Epithelial cell of proximal tubule (primary cell): ENCODE results near the gene THOC1. TPM values are rescaled to one million over a fixed set of nuclear protein-coding genes. Genes with fewer than 3 reads are reported as not detected.

Experiments
- DNase-seq: peaks from one replicate; pipeline ENCODE4 v3.0.0-alpha.2; 2011; ENCODE audit warnings: low read depth
- H3K4me3 ChIP-seq: 2 replicates; pipeline ENCODE4 v1.5.1; 2011; ENCODE audit warnings: low read depth, mild to moderate bottlenecking, low read length
- total RNA-seq: library from RNA; depleted of rRNA; stranded (reverse); fragments of >200 nt; gene quantifications from 2 replicates; pipeline ENCODE4 v1.2.3, GENCODE V29; 2015
- TF ChIP-seq, protein P1 (sequence below): conservative IDR thresholded peaks from 2 replicates; pipeline ENCODE4 v1.5.1; 2012; ENCODE audit warnings: low read depth, mild to moderate bottlenecking, low read length

Gene THOC1
- total RNA-seq, 1 donor from 2014 or later, result 30.6 TPM

DNA sequence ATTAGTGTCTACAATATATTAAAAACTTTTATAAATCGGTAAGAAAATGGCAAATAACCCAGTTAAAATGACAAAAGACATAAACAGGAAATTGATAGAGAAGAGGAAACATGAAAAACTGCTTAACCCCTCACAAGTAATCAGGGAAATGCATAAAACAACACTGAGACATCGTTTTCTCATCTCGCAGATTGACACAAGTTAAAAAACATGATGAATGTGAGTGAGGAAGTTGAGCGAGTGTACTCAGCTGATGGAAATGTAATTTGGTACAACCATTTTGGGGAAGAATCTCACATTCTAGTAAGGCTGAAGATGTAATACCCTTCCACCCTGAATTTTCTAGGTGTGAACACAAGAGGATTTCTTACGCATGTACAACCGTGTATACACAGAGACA, 18.0 kb upstream of the THOC1 start:
- DNase-seq, result no peak
- H3K4me3 ChIP-seq, result no peak overlapping the region
- TF ChIP-seq, protein P1, sequence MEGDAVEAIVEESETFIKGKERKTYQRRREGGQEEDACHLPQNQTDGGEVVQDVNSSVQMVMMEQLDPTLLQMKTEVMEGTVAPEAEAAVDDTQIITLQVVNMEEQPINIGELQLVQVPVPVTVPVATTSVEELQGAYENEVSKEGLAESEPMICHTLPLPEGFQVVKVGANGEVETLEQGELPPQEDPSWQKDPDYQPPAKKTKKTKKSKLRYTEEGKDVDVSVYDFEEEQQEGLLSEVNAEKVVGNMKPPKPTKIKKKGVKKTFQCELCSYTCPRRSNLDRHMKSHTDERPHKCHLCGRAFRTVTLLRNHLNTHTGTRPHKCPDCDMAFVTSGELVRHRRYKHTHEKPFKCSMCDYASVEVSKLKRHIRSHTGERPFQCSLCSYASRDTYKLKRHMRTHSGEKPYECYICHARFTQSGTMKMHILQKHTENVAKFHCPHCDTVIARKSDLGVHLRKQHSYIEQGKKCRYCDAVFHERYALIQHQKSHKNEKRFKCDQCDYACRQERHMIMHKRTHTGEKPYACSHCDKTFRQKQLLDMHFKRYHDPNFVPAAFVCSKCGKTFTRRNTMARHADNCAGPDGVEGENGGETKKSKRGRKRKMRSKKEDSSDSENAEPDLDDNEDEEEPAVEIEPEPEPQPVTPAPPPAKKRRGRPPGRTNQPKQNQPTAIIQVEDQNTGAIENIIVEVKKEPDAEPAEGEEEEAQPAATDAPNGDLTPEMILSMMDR, result no peak

DNA sequence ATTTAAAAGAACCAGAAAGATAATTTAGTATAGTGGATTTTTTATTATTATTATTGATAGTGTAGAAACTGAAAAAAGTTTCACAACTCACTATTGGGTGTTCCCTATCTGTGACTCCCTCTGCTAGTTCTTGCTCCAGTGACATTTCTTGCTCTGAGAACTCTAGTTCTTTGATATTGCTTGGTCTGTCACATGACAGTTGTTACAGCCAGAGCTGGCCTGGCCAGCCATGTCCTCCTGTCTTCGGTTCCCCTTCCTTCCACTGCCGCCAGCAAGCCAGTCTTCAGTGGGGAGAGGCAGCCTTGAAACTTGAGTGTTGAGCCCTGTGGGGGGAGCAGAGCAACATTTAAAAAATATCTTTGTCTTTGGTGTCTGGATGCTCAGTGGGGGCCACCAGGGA, 7.6 kb upstream of the THOC1 start:
- no peak overlapping the region for H3K4me3 ChIP-seq
- TF ChIP-seq, protein P1, result no peak
- no peak for DNase-seq

DNA sequence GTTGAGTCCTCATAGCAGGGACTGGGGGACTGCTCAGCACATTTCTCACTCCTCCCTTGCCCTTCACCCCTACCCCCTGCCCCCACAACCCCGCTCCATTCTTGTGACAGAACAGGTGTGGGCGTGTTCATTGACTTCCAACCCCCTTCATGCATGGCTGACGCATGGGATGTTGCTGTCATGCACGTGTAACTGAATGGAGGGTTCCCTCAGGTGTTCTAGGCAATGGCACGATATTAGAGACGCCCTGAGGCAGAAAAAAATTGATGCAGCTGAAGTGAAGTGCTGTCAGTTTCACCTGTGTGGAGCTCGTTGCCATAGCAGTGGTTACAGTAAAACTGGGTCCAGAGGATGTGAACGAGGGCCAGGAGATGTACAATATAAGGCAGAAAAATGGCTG, 6.5 kb upstream of the THOC1 start:
- DNase-seq, result no peak
- no peak overlapping the region for H3K4me3 ChIP-seq
- TF ChIP-seq, protein P1, result no peak

DNA sequence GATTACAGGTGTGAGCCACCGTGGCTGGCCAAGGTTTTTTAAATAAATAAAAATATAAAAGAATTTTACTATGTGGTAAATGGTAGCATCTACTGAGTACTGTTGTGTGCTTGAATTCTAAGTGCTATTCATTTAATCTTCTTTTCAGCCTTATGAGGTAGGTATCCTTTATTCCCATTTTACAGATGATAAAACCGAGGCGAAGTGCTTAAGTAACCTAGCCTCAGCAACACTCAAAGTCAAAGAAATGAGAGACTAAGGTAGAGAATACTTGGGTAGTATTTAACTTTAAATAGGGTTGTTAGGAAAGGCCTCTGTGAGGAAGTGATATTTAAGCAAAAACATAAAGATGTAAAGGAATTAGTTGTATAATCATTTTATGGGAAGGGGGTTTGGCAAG, 5.7 kb upstream of the THOC1 start:
- TF ChIP-seq, protein P1, result no peak
- no peak overlapping the region for H3K4me3 ChIP-seq
- DNase-seq, result no peak

DNA sequence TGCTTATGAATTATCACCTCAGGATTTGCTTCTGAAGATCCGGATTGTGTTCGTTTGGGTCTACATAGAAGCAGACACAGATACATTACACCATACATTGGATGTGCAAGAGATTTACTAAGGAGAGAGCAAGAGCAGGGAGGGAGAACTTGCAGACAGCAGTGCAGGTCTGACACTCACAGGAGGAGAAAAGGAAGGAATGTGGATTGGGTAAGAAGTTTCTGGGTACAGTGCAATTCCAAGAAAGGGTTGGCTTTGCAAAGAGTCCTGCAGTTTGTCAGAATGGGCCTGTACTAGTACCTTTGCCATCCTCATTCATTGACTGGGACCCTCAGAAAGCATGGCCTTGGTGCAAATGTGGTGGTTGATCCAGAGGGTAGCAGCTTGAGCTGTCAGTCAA, 4.8 kb upstream of the THOC1 start:
- H3K4me3 ChIP-seq, result no peak overlapping the region

DNA sequence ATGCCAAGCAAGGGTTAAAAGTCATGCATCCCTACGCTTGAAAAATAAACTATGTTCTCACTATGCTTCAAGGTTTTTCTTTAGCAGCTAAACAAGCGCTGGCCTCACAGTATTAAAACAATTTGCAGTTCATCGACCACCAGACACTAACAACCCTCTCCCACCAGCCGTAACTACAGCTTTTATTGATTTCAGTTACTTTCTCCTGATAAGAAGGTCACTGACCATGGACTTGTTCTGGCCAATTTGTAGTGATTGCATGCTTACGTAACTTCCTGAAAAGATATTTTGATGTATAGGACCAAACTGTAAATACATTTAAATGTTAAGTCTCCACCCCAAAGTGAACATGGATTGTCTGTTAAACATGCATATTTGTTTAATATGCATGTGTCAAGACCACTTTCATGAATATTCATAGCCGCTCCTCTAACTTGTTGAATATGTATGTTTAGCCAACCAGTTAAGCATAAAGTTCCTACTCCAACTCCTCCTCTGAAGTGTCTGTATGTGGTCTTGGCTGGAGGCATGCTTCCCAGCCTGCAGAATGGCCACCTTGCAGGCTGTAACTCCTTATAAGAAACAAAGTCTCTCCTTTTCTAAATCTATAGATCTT, 1.7 kb upstream of the THOC1 start:
- no peak for DNase-seq
- H3K4me3 ChIP-seq, result no peak overlapping the region
- TF ChIP-seq, protein P1, result no peak

More for the DNA sequence above, 4.8 kb upstream of the THOC1 start:
- DNase-seq, result no peak
- TF ChIP-seq, protein P1, result no peak

DNA sequence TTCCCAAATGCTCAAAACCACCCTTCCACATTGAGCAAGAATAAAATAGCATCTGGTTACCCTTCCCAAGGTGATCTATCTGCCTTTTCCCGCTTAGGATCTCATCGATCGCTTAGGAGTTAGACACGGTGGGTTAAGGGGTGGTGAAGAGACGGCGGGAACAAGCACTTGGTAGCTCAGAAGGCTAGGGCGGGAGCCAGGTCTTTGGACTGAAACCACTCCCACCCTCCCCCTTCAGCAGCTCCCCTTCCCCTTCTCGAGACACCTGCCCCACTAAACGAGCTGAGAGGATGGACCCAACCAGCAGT, 513 bp downstream of the THOC1 start:
- peak overlapping the region; percentile 81 for H3K4me3 ChIP-seq

More for the DNA sequence above, 513 bp downstream of the THOC1 start:
- DNase-seq, result no peak
- TF ChIP-seq, protein P1, result no peak
